Stimulated activated naive CD4-positive, alpha-beta T cell treated with Interleukin-2 at 50 U/mL for 16 hours (primary cell): ENCODE results near the gene TGFBR3L.
A peak's percentile ranks its signal among the peaks of the same experiment; 100 is the strongest.
"Not testable (repeated sequence)": the region's sequence is repeated elsewhere in the genome, so short reads cannot be mapped to it uniquely, and the experiment has no call there.

Experiments used
- DNase-seq: peaks from one replicate; lab custom pipeline; 2025; lab: John Stamatoyannopoulos, UW

Gene TGFBR3L

GRCh38 chr19:7917267-7918061 lies 2.8 kb downstream of the TGFBR3L start:
- peak; percentile 52 for DNase-seq

- DNase-seq, result not testable (repeated sequence)
Observed at GRCh38 chr19:7918062-7918614, 3.5 kb downstream of the TGFBR3L start.

GRCh38 chr19:7918615-7919421 lies 4.2 kb downstream of the TGFBR3L start:
- DNase-seq, result no peak

GRCh38 chr19:7919610-7920518 lies 5.2 kb downstream of the TGFBR3L start, which contains the start of gene SNAPC2:
SNAPC2 (plus strand) TSS chr19:7920338; CDS start chr19:7920367, 29 bp downstream.
- DNase-seq, result peak; percentile 93

- DNase-seq, result peak; percentile 99
Observed at GRCh38 chr19:7920519-7921301, 6.1 kb downstream of the TGFBR3L start.

GRCh38 chr19:7921302-7921966 lies 6.8 kb downstream of the TGFBR3L start:
- no peak for DNase-seq

GRCh38 chr19:7921967-7922835 lies 7.6 kb downstream of the TGFBR3L start:
- no peak for DNase-seq

- no peak for DNase-seq
Observed at GRCh38 chr19:7922836-7923195, 8.2 kb downstream of the TGFBR3L start.

GRCh38 chr19:7923295-7924191 lies 8.9 kb downstream of the TGFBR3L start:
- DNase-seq, result no peak

GRCh38 chr19:7924241-7924640 lies 9.6 kb downstream of the TGFBR3L start:
- DNase-seq, result no peak

GRCh38 chr19:7924651-7925170 lies 10.1 kb downstream of the TGFBR3L start:
- DNase-seq, result no peak

GRCh38 chr19:7925171-7925851 lies 10.7 kb downstream of the TGFBR3L start:
- DNase-seq, result peak; percentile 69

GRCh38 chr19:7926021-7926726 lies 11.5 kb downstream of the TGFBR3L start, which contains the start of gene CTXN1:
CTXN1 (minus strand) TSS chr19:7926135; CDS start chr19:7925538, 597 bp downstream.
- peak; percentile 57 for DNase-seq

GRCh38 chr19:7926727-7927604 lies 12.3 kb downstream of the TGFBR3L start:
- DNase-seq, result no peak

- DNase-seq, result no peak
Observed at GRCh38 chr19:7927605-7928333, 13.1 kb downstream of the TGFBR3L start.
